Measurements from ENCODE around the gene CIROP.

DNA sequence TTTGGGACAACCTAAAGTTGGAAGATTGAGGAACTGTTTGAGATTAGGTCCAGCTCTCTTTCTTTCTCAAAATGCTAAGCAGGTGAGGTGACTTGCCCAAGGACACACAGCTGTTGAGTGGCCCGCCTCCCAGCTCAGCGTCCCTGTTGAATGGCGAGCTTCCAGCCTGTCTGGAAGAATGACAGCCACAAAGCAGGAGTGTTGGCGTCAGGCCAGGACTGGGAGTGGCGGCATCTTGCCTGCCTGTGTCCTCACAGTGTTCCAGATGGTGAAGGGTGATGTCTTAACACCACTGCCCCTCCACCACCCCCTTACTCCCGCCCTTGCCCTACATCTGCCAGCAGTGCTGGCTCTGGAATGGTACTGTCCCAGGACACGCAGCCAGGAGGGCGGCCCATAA lies 18.6 kb upstream of the CIROP start:
- TF ChIP-seq POLR2A (IDR thresholded peaks at IDR 0.05; ENCODE audit: low read depth, low read length) (no peak), TAF1 (IDR thresholded peaks at IDR 0.05; ENCODE audit: low read depth, low read length) (no peak), POLR2AphosphoS5 (IDR thresholded peaks at IDR 0.05; ENCODE audit: low read depth, low read length) (no peak)
